ENCODE data around the gene RPRD1B.
"Not testable (repeated sequence)": the region's sequence is repeated elsewhere in the genome, so short reads cannot be mapped to it uniquely, and the experiment has no call there.

RPRD1B gene

DNA sequence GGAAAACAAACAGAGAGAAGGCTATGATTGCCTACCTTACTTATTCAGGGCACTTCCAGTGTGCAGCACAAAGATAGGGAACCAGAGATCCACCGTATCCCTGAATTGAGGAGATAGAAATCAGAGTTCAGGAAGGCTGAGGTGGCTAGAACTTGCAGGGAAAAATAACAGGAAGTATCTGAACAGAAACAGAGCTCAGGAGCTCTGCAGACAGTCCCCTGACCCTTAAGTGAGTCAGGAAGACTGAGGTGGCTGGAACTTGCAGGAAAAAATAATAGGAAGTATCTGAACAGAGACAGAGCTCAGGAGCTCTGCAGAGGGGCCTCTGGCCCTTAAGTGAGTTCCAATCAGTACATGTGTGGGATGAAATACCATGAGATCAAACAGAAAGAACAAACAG lies 65.4 kb downstream of the RPRD1B start:
- no peak overlapping the region for H3K27ac ChIP-seq
- ChIA-PET POLR2A (ENCODE audit: low non-redundant PET) (no interaction called here), CTCF (interaction anchor here (0.8 kb wide), 1 partner anchor 127 kb away, joined by 3 read pairs; no protein-coding TSS in a partner anchor)
- DNase-seq (ENCODE audit: low spot score): no peak
- TF ChIP-seq, protein P1, sequence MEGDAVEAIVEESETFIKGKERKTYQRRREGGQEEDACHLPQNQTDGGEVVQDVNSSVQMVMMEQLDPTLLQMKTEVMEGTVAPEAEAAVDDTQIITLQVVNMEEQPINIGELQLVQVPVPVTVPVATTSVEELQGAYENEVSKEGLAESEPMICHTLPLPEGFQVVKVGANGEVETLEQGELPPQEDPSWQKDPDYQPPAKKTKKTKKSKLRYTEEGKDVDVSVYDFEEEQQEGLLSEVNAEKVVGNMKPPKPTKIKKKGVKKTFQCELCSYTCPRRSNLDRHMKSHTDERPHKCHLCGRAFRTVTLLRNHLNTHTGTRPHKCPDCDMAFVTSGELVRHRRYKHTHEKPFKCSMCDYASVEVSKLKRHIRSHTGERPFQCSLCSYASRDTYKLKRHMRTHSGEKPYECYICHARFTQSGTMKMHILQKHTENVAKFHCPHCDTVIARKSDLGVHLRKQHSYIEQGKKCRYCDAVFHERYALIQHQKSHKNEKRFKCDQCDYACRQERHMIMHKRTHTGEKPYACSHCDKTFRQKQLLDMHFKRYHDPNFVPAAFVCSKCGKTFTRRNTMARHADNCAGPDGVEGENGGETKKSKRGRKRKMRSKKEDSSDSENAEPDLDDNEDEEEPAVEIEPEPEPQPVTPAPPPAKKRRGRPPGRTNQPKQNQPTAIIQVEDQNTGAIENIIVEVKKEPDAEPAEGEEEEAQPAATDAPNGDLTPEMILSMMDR (conservative IDR thresholded peaks at IDR 0.05; ENCODE audit: low read depth): no peak

DNA sequence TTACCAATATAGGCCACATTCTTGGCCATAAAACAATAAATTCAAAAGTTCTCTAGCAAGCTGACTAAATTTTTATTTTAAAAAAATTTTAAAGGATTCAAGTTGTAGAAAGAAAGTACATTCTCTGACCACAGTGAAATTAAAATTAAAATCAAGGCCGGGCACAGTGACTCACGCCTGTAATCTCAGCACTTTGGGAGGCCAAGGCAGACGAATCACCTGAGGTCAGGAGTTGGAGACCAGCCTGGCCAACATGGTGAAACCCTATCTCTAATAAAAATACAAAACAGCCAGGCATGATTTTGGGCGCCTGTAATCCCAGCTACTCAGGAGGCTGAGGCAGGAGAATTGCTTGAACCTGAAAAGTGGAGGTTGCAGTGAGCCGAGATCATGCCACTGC lies 68.7 kb downstream of the RPRD1B start:
- CTCF ChIA-PET: interaction anchor here (0.6 to 1.2 kb wide), 2 partner anchors 29 to 125 kb away, joined by 3 read pairs; no protein-coding TSS in a partner anchor
- POLR2A ChIA-PET (ENCODE audit: low non-redundant PET); H3K27ac ChIP-seq; DNase-seq (ENCODE audit: low spot score): not testable (repeated sequence)

DNA sequence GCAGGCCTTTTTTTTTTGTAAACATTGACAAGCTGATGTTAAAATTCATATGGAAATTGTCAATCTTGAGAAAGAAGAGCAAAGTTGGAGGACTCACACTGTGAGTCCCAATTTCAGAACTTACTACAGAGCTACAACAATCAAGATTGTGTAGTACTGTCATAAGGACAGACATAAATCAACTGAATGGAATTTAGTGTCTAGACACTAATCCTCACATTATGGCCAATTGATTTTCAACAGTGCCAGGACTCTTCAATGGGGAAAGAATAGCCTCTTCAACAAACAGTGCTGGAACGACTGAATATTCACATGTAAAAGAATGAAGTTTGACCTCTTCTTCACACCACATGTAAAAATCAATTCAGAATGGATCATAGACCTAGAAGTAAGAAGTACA lies 70.7 kb downstream of the RPRD1B start:
- ChIA-PET POLR2A (ENCODE audit: low non-redundant PET) (no interaction called here), CTCF (interaction anchor here (0.7 to 1.0 kb wide), 3 partner anchors 30 to 540 kb away, joined by 3 read pairs; no protein-coding TSS in a partner anchor)
- TF ChIP-seq, protein P1 (conservative IDR thresholded peaks at IDR 0.05; ENCODE audit: low read depth): no peak
- DNase-seq (ENCODE audit: low spot score): no peak
- no peak overlapping the region for H3K27ac ChIP-seq

DNA sequence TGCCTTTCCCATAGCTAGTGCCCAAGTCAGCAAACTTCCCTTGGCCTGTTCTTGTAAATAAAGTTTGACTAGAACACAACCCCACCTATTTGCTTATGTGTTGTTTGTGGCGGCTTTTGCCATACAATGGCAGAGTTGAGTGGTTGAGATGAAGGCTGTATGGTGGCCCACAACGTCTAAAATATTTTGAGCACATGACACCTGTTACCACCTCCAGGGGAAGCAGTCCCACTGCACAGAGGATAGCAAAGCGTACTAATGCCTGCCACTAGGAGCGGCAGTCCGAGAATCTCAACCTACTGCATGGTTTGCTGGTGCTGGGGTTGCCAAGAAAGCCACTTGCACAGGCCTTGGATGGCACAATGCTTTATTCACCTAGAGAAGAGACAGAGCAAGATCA lies 72.9 kb downstream of the RPRD1B start:
- CTCF ChIA-PET: no interaction called here
- TF ChIP-seq, protein P1 (conservative IDR thresholded peaks at IDR 0.05; ENCODE audit: low read depth): no peak
- H3K27ac ChIP-seq: no peak overlapping the region
- POLR2A ChIA-PET (ENCODE audit: low non-redundant PET): no interaction called here
- DNase-seq (ENCODE audit: low spot score): no peak

DNA sequence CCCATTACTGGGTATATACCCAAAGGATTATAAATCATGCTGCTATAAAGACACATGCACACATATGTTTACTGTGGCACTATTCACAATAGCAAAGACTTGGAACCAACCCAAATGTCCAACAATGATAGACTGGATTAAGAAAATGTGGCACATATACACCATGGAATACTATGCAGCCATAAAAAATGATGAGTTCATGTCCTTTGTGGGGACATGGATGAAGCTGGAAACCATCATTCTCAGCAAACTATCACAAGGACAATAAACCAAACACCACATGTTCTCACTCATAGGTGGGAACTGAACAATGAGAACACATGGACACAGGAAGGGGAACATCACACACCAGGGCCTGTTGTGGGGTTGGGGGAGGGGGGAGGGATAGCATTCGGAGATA lies 73.8 kb downstream of the RPRD1B start:
- POLR2A ChIA-PET (ENCODE audit: low non-redundant PET); DNase-seq (ENCODE audit: low spot score); CTCF ChIA-PET: not testable (repeated sequence)

DNA sequence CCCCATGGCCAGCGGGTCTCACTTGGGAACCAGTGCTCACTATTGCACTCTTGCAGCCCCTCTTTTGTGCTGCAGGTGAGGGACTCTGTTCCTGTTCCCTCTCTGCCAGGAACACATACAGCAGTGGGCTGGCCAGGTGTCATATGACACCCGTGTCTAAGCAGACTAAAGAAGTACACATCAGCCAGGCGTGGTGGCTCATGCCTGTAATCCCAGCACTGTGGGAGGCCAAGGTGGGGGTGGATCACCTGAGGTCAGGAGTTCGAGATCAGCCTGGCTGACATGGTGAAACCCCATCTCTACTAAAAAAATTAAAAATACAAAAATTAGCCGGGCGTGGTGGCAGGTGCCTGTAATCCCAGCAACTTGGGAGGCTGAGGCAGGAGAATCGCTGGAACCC lies 74.4 kb downstream of the RPRD1B start:
- DNase-seq (ENCODE audit: low spot score): not testable (repeated sequence)

More for the DNA sequence above, 73.8 kb downstream of the RPRD1B start:
- H3K27ac ChIP-seq: not testable (repeated sequence)

DNA sequence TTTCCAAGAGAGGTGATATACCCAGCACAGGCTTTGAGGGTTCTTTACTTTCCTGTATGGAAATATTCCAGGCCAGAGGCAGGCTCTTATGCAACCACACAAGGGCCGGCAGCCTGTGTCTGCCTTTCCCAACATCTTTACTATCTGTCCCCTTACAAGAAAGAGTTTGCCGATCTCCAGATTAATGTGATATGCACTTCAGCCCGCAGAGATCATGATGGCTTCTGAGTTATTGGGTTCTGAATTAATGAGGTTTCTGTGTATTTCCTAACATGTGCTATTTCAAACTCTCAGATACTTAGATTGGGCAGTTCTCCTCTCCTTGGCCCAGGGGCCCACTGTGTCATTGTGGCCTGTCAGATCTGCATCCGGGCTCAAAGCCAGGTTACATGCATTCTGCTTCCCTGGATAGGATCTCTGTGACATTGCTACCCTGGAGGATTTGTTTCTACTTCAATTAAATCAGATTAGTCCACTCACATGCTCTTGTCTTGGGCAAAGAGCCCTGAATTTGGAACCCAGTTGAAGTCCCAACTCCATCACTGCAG lies 75.0 kb downstream of the RPRD1B start:
- TF ChIP-seq, protein P1 (conservative IDR thresholded peaks at IDR 0.05; ENCODE audit: low read depth): no peak
- DNase-seq (ENCODE audit: low spot score): no peak
- peak overlapping the region; percentile 10; the same call in 1 of the 2 replicates for H3K27ac ChIP-seq
- ChIA-PET CTCF (no interaction called here), POLR2A (ENCODE audit: low non-redundant PET) (no interaction called here)

More for the DNA sequence above, 74.4 kb downstream of the RPRD1B start:
- peak overlapping the region; percentile 10; the same call in 1 of the 2 replicates for H3K27ac ChIP-seq
- CTCF ChIA-PET; POLR2A ChIA-PET (ENCODE audit: low non-redundant PET): not testable (repeated sequence)

DNA sequence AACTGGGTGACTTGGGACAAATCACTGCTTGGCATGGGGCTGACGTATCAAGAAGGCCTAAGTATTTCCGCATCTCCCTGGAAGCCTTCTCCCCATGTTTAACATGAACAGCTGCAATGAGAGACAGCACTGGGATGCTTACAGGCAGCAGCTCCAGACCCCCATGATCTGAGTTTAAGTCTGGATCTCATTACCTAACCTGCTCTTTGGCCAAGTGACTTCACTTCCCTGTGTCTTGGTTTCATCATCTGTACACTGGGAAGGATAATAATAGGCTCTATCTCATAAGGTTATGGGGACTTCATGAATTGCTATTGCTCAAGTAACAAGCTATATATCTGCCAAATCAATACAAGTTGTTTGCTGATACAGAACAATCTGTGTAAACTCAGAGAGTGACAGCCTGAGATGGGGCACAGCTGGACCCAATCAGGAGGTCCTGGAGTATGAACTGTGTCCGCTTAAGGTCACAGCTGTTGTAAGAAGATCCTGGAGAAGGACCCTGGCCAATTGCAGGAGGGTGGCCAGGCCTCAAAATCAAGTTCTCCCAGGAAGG lies 75.5 kb downstream of the RPRD1B start:
- ChIA-PET POLR2A (ENCODE audit: low non-redundant PET) (no interaction called here), CTCF (interaction anchor here (1.1 to 6.1 kb wide), 2 partner anchors 43 to 113 kb away, joined by 5 to 31 read pairs; no protein-coding TSS in a partner anchor)
- TF ChIP-seq, protein P1 (conservative IDR thresholded peaks at IDR 0.05; ENCODE audit: low read depth): no peak
- DNase-seq (ENCODE audit: low spot score): no peak
- peak overlapping the region; percentile 75 for H3K27ac ChIP-seq

Measured in RWPE1 (cell line).